ENCODE data around the gene ZKSCAN1. TPM values are rescaled to one million over a fixed set of nuclear protein-coding genes. Genes with fewer than 3 reads are reported as not detected.
A peak's percentile ranks its signal among the peaks of the same experiment; 100 is the strongest.
"Not testable (repeated sequence)": the region's sequence is repeated elsewhere in the genome, so short reads cannot be mapped to it uniquely, and the experiment has no call there.

The ZKSCAN1 gene
- 20.3 and 23.0 TPM in 2 replicates for total RNA-seq (2014; rRNA removed; shearing (Covaris generic); ENCODE audit: low replicate concordance)

DNA sequence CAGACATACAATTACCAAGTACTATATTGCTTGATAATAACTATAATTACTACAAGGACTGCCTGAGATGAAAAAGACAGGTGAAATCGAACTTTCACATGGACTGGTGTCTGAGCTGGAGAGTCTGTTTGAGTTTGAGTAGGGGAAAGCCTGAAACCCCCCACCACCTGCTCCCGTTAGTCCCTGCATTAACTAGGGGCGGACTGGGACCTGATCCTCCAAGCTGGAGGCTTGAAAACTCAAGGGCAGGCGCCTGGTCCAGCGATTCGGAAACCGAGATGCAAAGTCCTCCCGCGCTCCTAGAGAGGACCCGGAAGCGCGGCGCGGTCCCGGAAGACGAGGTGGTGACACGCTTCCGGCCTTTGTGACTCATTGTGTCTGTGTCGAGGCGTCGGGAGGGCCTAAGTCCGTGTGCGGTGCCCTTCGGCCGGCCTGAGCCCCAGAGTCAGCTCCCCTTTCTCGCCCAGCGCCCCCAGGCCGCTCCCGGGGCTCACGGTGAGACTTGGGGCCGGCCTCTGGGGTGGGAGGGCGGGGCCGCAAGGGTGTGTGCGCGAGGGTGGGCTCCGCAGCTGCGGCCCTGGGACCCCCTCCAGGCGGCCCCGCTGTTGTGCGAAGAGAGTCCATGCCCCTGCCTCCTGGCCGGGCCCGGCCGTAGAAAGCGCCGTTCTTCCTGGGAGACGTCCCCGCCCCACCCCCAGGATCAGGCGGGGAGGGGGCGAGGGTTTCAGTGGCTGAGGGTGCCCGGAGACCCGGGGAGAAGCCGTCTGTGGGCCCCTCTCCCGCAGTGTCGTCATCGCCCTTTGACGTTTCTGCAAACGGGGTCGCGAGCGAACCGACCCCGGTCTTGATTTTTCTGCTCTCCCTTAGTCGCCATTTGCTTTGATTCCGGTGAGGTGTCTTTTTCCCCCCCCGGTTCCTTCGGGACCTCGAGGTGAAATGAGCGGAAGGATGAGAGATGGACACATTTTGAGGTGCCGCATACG lies at the start of gene ZKSCAN1:
Gene ZKSCAN1, plus strand, starts transcription at position 365 of the 983 bp plus-strand sequence. CDS start 7,911 bp downstream, outside the sequence.
- in situ Hi-C loops (cut with HindIII; ENCODE audit: low pct_unique_long_range_greater_than_20kb, low sequenced_read_pairs), result no loop called here
- peak; percentile 74 for DNase-seq (ENCODE audit: low read depth)

DNA sequence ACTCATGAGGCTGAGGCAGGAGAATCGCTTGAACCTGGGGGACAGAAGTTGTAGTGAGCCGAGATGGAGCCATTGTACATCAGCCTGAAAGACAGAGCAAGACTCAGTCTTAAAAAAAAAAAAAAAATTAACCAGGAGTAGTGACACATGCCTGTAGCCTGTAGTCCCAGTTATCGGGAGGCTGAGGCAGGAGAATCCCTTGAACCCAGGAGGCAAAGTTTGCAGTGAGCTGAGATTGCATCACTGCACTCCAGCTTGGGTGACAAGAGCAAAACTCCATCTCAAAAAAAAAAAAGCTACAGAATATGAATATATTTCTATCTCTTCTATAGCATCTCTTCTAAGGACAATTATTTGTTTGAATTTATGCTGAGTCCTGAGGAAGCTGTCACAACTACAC lies 46.1 kb upstream of the ZKSCAN1 start:
- DNase-seq (ENCODE audit: low read depth), result no peak
- in situ Hi-C loops (cut with HindIII; ENCODE audit: low pct_unique_long_range_greater_than_20kb, low sequenced_read_pairs), result no loop called here

- in situ Hi-C loops (cut with HindIII; ENCODE audit: low pct_unique_long_range_greater_than_20kb, low sequenced_read_pairs); DNase-seq (ENCODE audit: low read depth): not testable (repeated sequence)
Observed at GRCh38 chr7:99969813-99970212, 45.6 kb upstream of the ZKSCAN1 start.

DNA sequence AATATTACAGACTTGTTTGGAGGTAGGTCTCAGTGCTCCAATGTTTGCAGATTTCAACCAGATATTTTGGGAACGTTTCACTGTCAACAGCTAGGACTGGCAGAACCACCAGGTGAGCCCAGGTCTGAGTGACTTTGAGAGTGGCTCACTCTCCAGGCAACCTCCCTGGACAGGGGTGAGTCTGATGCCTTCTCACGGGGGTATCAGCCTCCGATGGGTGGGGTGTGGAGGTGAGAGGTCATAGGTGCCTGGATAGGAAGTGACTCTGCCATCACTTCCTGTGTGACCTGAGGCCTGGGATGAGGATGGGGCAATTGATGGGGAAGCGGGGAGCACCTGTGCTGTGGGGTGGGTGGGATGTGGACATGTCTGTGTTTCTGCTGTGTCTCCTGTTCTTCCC lies 44.2 kb upstream of the ZKSCAN1 start:
- in situ Hi-C loops (cut with HindIII; ENCODE audit: low pct_unique_long_range_greater_than_20kb, low sequenced_read_pairs), result no loop called here
- DNase-seq (ENCODE audit: low read depth), result no peak

GRCh38 chr7:99973817-99974216 lies 41.6 kb upstream of the ZKSCAN1 start:
- in situ Hi-C loops (cut with HindIII; ENCODE audit: low pct_unique_long_range_greater_than_20kb, low sequenced_read_pairs); DNase-seq (ENCODE audit: low read depth): not testable (repeated sequence)

GRCh38 chr7:99974681-99975080 lies 40.7 kb upstream of the ZKSCAN1 start:
- DNase-seq (ENCODE audit: low read depth), result no peak

GRCh38 chr7:99975782-99976521 lies 39.4 kb upstream of the ZKSCAN1 start, which contains the start of gene AZGP1:
TSS of gene AZGP1 (minus strand) at chr7:99976031. CDS start at chr7:99976020, 11 bp downstream.
- in situ Hi-C loops (cut with HindIII; ENCODE audit: low pct_unique_long_range_greater_than_20kb, low sequenced_read_pairs), result no loop called here
- peak; percentile 18 for DNase-seq (ENCODE audit: low read depth)

More at GRCh38 chr7:99974681-99975080, 40.7 kb upstream of the ZKSCAN1 start:
- in situ Hi-C loops (cut with HindIII; ENCODE audit: low pct_unique_long_range_greater_than_20kb, low sequenced_read_pairs), result no loop called here

DNA sequence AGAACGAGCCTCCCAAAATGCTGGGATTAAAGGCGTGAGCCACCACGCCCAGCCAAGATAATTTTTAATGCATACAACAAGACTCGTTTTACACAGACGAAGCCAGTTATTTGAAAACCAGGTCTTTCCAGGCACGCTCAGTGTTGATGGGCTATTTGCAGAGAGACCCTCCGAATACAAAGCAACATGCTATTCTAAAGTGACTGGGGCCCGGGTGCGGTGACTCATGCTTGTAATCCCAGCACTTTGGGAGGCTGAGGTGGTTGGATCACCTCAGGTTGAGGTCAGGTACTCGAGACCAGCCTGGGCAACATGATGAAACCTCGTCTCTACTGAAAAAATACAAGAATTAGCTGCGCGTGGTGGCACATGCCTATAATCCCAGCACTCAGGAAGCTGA lies 38.8 kb upstream of the ZKSCAN1 start:
- in situ Hi-C loops (cut with HindIII; ENCODE audit: low pct_unique_long_range_greater_than_20kb, low sequenced_read_pairs), result no loop called here
- no peak for DNase-seq (ENCODE audit: low read depth)

DNA sequence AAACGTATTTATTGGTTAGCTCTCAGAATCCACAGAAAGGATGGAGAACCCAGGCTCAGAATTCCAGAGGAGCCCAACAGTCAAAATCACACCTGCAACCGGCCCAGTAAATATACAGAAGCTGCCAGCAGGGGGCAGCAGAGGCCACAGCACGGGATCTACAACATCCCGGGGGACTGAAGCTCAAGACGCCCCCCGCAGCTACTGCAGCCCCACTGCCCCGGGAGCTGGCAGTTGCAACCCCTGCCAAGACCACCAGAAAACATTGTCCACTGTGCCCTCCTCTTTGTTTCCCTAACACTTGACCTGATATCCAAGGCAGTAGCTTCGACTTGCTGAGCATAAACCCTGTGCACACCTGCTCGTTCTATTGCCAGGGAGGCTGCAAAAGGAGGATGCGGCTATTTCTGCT lies 35.6 kb upstream of the ZKSCAN1 start:
- DNase-seq (ENCODE audit: low read depth), result peak; percentile 11
- in situ Hi-C loops (cut with HindIII; ENCODE audit: low pct_unique_long_range_greater_than_20kb, low sequenced_read_pairs), result not testable (repeated sequence)

GRCh38 chr7:99980448-99980872 lies 34.9 kb upstream of the ZKSCAN1 start:
- in situ Hi-C loops (cut with HindIII; ENCODE audit: low pct_unique_long_range_greater_than_20kb, low sequenced_read_pairs); DNase-seq (ENCODE audit: low read depth): not testable (repeated sequence)

DNA sequence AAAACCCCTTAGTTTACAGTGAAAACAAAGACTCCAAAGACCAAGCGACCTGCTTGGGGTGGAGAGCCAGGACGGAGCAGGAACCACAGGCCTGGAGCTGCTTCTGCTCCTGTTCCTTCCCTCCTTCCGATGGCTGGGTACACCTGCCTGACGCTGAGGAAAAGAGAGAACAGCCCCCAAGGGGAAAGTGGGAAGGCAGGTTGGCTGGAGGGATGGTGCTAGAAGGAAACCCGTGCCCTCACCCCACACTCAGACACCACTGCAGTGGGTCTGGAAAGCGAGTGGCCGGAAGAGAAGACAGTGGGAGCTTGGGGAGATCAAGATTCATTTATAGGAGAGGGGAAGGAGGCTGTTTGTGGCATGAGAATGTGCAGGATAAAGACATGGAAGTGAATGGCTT lies 34.3 kb upstream of the ZKSCAN1 start:
- in situ Hi-C loops (cut with HindIII; ENCODE audit: low pct_unique_long_range_greater_than_20kb, low sequenced_read_pairs), result not testable (repeated sequence)

DNA sequence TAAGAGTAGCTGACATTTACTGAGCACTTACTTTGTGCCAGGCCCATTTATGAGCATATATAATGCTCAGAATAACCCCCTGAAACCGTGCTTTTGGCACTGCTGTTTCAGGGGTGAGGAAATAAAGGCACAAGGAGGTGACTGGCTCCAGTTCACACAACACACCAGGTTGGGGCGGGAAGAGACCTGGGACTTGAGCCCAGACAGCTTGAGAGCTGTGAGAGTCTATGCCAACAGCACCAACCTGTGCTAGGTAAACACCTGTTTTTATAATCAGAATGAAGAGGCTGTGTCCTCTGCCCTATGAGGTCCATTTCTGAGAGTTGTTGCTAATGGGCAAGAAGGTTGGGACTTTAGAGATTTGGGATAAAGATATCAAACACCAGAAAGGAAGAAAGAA lies 30.8 kb upstream of the ZKSCAN1 start:
- in situ Hi-C loops (cut with HindIII; ENCODE audit: low pct_unique_long_range_greater_than_20kb, low sequenced_read_pairs), result no loop called here
- DNase-seq (ENCODE audit: low read depth), result no peak

More for the DNA sequence above, 34.3 kb upstream of the ZKSCAN1 start:
- not testable (repeated sequence) for DNase-seq (ENCODE audit: low read depth)

DNA sequence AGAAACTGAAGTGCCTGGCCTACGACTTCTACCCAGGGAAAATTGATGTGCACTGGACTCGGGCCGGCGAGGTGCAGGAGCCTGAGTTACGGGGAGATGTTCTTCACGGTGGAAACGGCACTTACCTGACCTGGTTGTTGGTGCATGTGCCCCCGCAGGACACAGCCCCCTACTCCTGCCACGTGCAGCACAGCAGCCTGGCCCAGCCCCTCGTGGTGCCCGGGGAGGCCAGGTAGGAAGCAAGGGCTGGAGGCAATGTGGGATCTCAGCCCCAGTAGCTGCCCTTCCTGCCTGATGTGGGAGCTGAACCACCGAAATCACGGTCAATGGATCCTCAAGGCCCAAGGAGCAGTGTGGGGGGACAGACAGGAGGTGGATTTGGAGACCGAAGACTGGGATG lies 28.1 kb upstream of the ZKSCAN1 start:
- in situ Hi-C loops (cut with HindIII; ENCODE audit: low pct_unique_long_range_greater_than_20kb, low sequenced_read_pairs); DNase-seq (ENCODE audit: low read depth): not testable (repeated sequence)

- no peak for DNase-seq (ENCODE audit: low read depth)
- in situ Hi-C loops (cut with HindIII; ENCODE audit: low pct_unique_long_range_greater_than_20kb, low sequenced_read_pairs), result no loop called here
Observed at GRCh38 chr7:99987846-99988245, 27.6 kb upstream of the ZKSCAN1 start.

DNA sequence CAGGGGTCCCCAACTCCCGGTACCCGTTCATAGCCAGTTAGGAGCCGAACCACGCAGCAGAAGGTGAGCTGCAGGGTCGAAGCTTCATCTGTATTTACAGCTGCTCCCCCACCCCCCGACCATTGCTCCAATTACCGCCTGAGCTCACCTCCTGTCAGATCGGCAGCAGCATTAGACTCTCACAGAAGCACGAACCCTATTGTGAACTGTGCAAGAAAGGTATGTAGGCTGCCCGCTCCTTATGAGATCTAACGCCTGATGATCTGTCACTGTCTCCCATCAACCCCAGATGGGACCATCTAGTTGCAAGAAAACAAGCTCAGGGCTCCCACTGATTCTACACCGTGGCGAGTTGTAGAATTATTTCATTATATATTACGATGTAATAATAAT lies 24.9 kb upstream of the ZKSCAN1 start:
- DNase-seq (ENCODE audit: low read depth), result no peak

GRCh38 chr7:99991543-99991942 lies 23.9 kb upstream of the ZKSCAN1 start:
- DNase-seq (ENCODE audit: low read depth); in situ Hi-C loops (cut with HindIII; ENCODE audit: low pct_unique_long_range_greater_than_20kb, low sequenced_read_pairs): not testable (repeated sequence)

More for the DNA sequence above, 24.9 kb upstream of the ZKSCAN1 start:
- in situ Hi-C loops (cut with HindIII; ENCODE audit: low pct_unique_long_range_greater_than_20kb, low sequenced_read_pairs), result no loop called here

GRCh38 chr7:99992330-99993038 lies 22.9 kb upstream of the ZKSCAN1 start:
- in situ Hi-C loops (cut with HindIII; ENCODE audit: low pct_unique_long_range_greater_than_20kb, low sequenced_read_pairs), result no loop called here

DNA sequence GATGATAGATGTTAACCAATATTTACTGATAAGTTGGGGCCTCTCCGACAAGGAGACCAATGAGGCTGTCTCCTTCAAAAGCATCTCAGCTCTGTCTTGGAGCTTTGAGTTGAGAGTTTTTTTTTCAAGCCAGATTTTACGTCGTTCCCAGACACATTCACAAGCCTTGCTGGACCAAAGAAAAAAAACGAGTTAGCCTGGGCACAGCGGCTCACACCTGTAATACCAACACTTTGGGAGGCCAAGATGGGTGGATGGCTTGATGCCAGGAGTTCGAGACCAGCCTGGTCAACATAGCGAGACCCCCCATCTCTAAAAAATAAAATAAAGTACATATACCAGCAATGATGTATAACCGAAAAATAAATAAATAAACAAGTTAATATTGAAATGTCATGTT lies 20.6 kb upstream of the ZKSCAN1 start:
- in situ Hi-C loops (cut with HindIII; ENCODE audit: low pct_unique_long_range_greater_than_20kb, low sequenced_read_pairs), result no loop called here
- DNase-seq (ENCODE audit: low read depth), result no peak

More at GRCh38 chr7:99992330-99993038, 22.9 kb upstream of the ZKSCAN1 start:
- DNase-seq (ENCODE audit: low read depth), result no peak

Data from Caki2 (cell line).